Measurements from ENCODE around the gene CDK15. TPM values are rescaled to one million over a fixed set of nuclear protein-coding genes. Genes with fewer than 3 reads are reported as not detected.
"Not testable (repeated sequence)": the region's sequence is repeated elsewhere in the genome, so short reads cannot be mapped to it uniquely, and the experiment has no call there.

CDK15 gene
- 2.9 TPM for polyA plus RNA-seq (ENCODE audit: insufficient read length)

GRCh38 chr2:201806442-201807170 is at the start of gene CDK15:
Gene CDK15, plus strand, starts transcription at chr2:201806537. Its CDS starts 128 bp downstream, at chr2:201806665.
- DNase-seq: no peak

GRCh38 chr2:201758234-201758633 is 48.1 kb upstream of the CDK15 start:
- no peak for DNase-seq

- no peak for DNase-seq
Observed at GRCh38 chr2:201758873-201759272, 47.5 kb upstream of the CDK15 start.

- DNase-seq: no peak
Observed at GRCh38 chr2:201759567-201759966, 46.8 kb upstream of the CDK15 start.

- no peak for DNase-seq
Observed at GRCh38 chr2:201761101-201761500, 45.2 kb upstream of the CDK15 start.

- DNase-seq: not testable (repeated sequence)
Observed at GRCh38 chr2:201764469-201764868, 41.9 kb upstream of the CDK15 start.

GRCh38 chr2:201765799-201766198 is 40.5 kb upstream of the CDK15 start:
- no peak for DNase-seq

GRCh38 chr2:201768918-201769317 is 37.4 kb upstream of the CDK15 start:
- no peak for DNase-seq

GRCh38 chr2:201769666-201770373 is 36.5 kb upstream of the CDK15 start:
- no peak for DNase-seq

- DNase-seq: no peak
Observed at GRCh38 chr2:201773990-201774389, 32.3 kb upstream of the CDK15 start.

- no peak for DNase-seq
Observed at GRCh38 chr2:201774546-201774945, 31.8 kb upstream of the CDK15 start.

GRCh38 chr2:201775326-201775725 is 31.0 kb upstream of the CDK15 start:
- DNase-seq: no peak

GRCh38 chr2:201777043-201777442 is 29.3 kb upstream of the CDK15 start:
- no peak for DNase-seq

GRCh38 chr2:201777869-201778268 is 28.5 kb upstream of the CDK15 start:
- DNase-seq: no peak

- DNase-seq: peak; percentile 11
Observed at GRCh38 chr2:201779901-201780673, 26.2 kb upstream of the CDK15 start.

GRCh38 chr2:201780674-201781493 is 25.5 kb upstream of the CDK15 start, which contains the start of gene ALS2:
Gene ALS2, minus strand, starts transcription at chr2:201780933. Its CDS starts 12,048 bp downstream, at chr2:201768885.
- DNase-seq: peak; percentile 93

GRCh38 chr2:201781557-201782051 is 24.7 kb upstream of the CDK15 start:
- no peak for DNase-seq

- no peak for DNase-seq
Observed at GRCh38 chr2:201784563-201784962, 21.8 kb upstream of the CDK15 start.

GRCh38 chr2:201785135-201785534 is 21.2 kb upstream of the CDK15 start:
- DNase-seq: no peak

GRCh38 chr2:201786471-201786870 is 19.9 kb upstream of the CDK15 start:
- DNase-seq: no peak

GRCh38 chr2:201788371-201788770 is 18.0 kb upstream of the CDK15 start:
- no peak for DNase-seq

GRCh38 chr2:201789395-201789794 is 16.9 kb upstream of the CDK15 start:
- no peak for DNase-seq
